ENCODE results near the gene BCL7A. TPM values are rescaled to one million over a fixed set of nuclear protein-coding genes. Genes with fewer than 3 reads are reported as not detected.
A peak's percentile ranks its signal among the peaks of the same experiment; 100 is the strongest.

BCL7A gene
- polyA plus RNA-seq, 2 of the 4 experiments (the other 2 are of a cell fraction) = 9.2 to 9.4 TPM

GRCh38 chr12:122042910-122043309 lies 21.2 kb downstream of the BCL7A start (continued):
- TF ChIP-seq EHF (CRISPR knock-in tag; IDR thresholded peaks at IDR 0.05) (no peak), REST (IDR thresholded peaks at IDR 0.05) (no peak)

- TF ChIP-seq ATOH8 (CRISPR knock-in tag; IDR thresholded peaks at IDR 0.05; ENCODE audit: low read depth) = no peak
- TF ChIP-seq HEYL (CRISPR knock-in tag; IDR thresholded peaks at IDR 0.05) = no peak
- TF ChIP-seq BCL3 (IDR thresholded peaks at IDR 0.05) = no peak
- TF ChIP-seq MAFK (IDR thresholded peaks at IDR 0.05; ENCODE audit: partially characterized antibody) = no peak
- TF ChIP-seq EHF (CRISPR knock-in tag; IDR thresholded peaks at IDR 0.05) = no peak
- no peak for TF ChIP-seq USF2 (IDR thresholded peaks at IDR 0.05)
- TF ChIP-seq BHLHE40 (IDR thresholded peaks at IDR 0.05; ENCODE audit: low read depth, low read length) = no peak
- TF ChIP-seq HOXB13 (CRISPR knock-in tag; IDR thresholded peaks at IDR 0.05; ENCODE audit: low read depth) = no peak
- CTCF ChIA-PET = interaction anchor here (0.6 to 4.5 kb wide), 6 partner anchors 8 to 147 kb away, joined by 3 to 22 read pairs (median 8); no protein-coding TSS in a partner anchor
- WGBS (ENCODE audit: missing lambda C conversion rate) = 88% methylated on average over 9 of the region's 15 CpGs
- Histone ChIP-seq H3K4me3 (no peak overlapping the region), H3K27ac (peak overlapping the region in 1 of 2 experiments; percentile 37; a peak in 1 of 6 replicates), H3K9me3 (no peaks in the 10 kb centered on the region), H3K4me1 (peaks cover 27% of the 10 kb centered on the region), H3K4me2 (no peak overlapping the region)
- DNase-seq (ENCODE audit: low read depth in 1 of 2, low spot score in 1 of 2) (no peak), FAIRE-seq (no peak), ATAC-seq (no peak)
- POLR2A ChIA-PET = interaction anchor here (0.6 kb wide), 1 partner anchor 172 kb away, joined by 4 read pairs; no protein-coding TSS in a partner anchor
Measured at GRCh38 chr12:122043476-122043875, 21.8 kb downstream of the BCL7A start.

GRCh38 chr12:122045262-122045661 lies 23.6 kb downstream of the BCL7A start:
- ChIA-PET POLR2A (no interaction called here), CTCF (interaction anchor here (1.0 to 2.6 kb wide), 4 partner anchors 9 to 129 kb away, joined by 3 to 15 read pairs (median 6); no protein-coding TSS in a partner anchor)
- H3K4me3 ChIP-seq = no peak overlapping the region
- H3K4me2 ChIP-seq = no peak overlapping the region
- no peaks in the 10 kb centered on the region for H3K9me3 ChIP-seq
- WGBS (ENCODE audit: missing lambda C conversion rate) = 82% methylated on average over 7 of the region's 7 CpGs
- FAIRE-seq = no peak
- TF ChIP-seq SMC3 (IDR thresholded peaks at IDR 0.05) = no peak
- TF ChIP-seq HEYL (CRISPR knock-in tag; IDR thresholded peaks at IDR 0.05) = no peak
- no peak for TF ChIP-seq CTCF (IDR thresholded peaks at IDR 0.05)
- TF ChIP-seq FOSB (CRISPR knock-in tag; IDR thresholded peaks at IDR 0.05) = no peak
- no peak for TF ChIP-seq ZNF302 (CRISPR knock-in tag; IDR thresholded peaks at IDR 0.05)
- TF ChIP-seq HOXB13 (CRISPR knock-in tag; IDR thresholded peaks at IDR 0.05; ENCODE audit: low read depth) = no peak
- no peak for TF ChIP-seq ZFP36 (IDR thresholded peaks at IDR 0.05; ENCODE audit: borderline replicate concordance, partially characterized antibody)
- no peak for TF ChIP-seq ZSCAN20 (CRISPR knock-in tag; IDR thresholded peaks at IDR 0.05)
- no peak for TF ChIP-seq CEBPB (IDR thresholded peaks at IDR 0.05)
- TF ChIP-seq MYC (IDR thresholded peaks at IDR 0.05; ENCODE audit: borderline replicate concordance, low read length) = no peak
- no peak for TF ChIP-seq MAFK (IDR thresholded peaks at IDR 0.05; ENCODE audit: partially characterized antibody)
- ATAC-seq = no peak
- H3K4me1 ChIP-seq = peaks cover 19% of the 10 kb centered on the region
- no peak overlapping the region for H3K27ac ChIP-seq
- DNase-seq (ENCODE audit: low read depth in 1 of 2, low spot score in 1 of 2) = no peak

All from A549 (cell line).